H9 (cell line): ENCODE measurements around the gene DIP2A. TPM values are rescaled to one million over a fixed set of nuclear protein-coding genes. Genes with fewer than 3 reads are reported as not detected.

Experiments
- DNase-seq: peaks from one replicate; pipeline ENCODE4 v3.0.0-alpha.2; 2017
- H2AFZ ChIP-seq: one replicate; pipeline ENCODE4 v1.6.1; 2013; ENCODE audit warnings: mild to moderate bottlenecking, low read length, control low read depth, moderate library complexity
- H2AK5ac ChIP-seq: 2 replicates; pipeline ENCODE4 v1.6.1; 2013; ENCODE audit warnings: low read length, control low read depth, mixed read lengths; ENCODE audit not compliant: insufficient read length
- H2BK120ac ChIP-seq: one replicate; pipeline ENCODE4 v1.6.1; 2013; ENCODE audit warnings: low read depth, mild to moderate bottlenecking, low read length, control low read depth, inconsistent platforms; ENCODE audit not compliant: poor library complexity, severe bottlenecking
- H2BK12ac ChIP-seq: 2 replicates; pipeline ENCODE4 v1.6.1; 2013; ENCODE audit warnings: low read length, control low read depth, mixed read lengths, low read depth; ENCODE audit not compliant: insufficient read length
- H2BK15ac ChIP-seq: 2 replicates; pipeline ENCODE4 v1.6.1; 2013; ENCODE audit warnings: low read depth, low read length, control low read depth
- H2BK20ac ChIP-seq: one replicate; pipeline ENCODE4 v1.6.1; 2013; ENCODE audit warnings: low read depth, mild to moderate bottlenecking, low read length, control low read depth, inconsistent platforms; ENCODE audit not compliant: poor library complexity, severe bottlenecking
- H2BK5ac ChIP-seq: 2 replicates; pipeline ENCODE4 v1.6.1; 2013; ENCODE audit warnings: low read length, control low read depth, mixed read lengths; ENCODE audit not compliant: insufficient read length
- H3K14ac ChIP-seq: 2 replicates; pipeline ENCODE4 v1.6.1; 2013; ENCODE audit warnings: low read length, control low read depth; ENCODE audit not compliant: insufficient read depth
- H3K18ac ChIP-seq: 2 replicates; pipeline ENCODE4 v1.6.1; 2013; ENCODE audit warnings: low read depth, mild to moderate bottlenecking, mixed read lengths, low read length, control low read depth; ENCODE audit not compliant: insufficient read length
- H3K23ac ChIP-seq: 2 replicates; pipeline ENCODE4 v1.6.1; 2013; ENCODE audit warnings: low read length, control low read depth, mixed read lengths, low read depth; ENCODE audit not compliant: insufficient read length
- H3K23me2 ChIP-seq: 2 replicates; pipeline ENCODE4 v1.6.1; 2013; ENCODE audit warnings: low read depth, mild to moderate bottlenecking, mixed read lengths, low read length, control low read depth; ENCODE audit not compliant: insufficient read length, poor library complexity, severe bottlenecking
- H3K27ac ChIP-seq: 2 replicates; pipeline ENCODE4 v1.5.1; 2013; ENCODE audit warnings: low read length, control low read depth, mixed read lengths, low read depth; ENCODE audit not compliant: insufficient read length
- H3K27me3 ChIP-seq: 2 replicates; pipeline ENCODE4 v1.6.1; 2013; ENCODE audit warnings: low read length, control low read depth, inconsistent platforms; ENCODE audit not compliant: insufficient read depth
- H3K4ac ChIP-seq: 2 replicates; pipeline ENCODE4 v1.6.1; 2013; ENCODE audit warnings: low read depth, mild to moderate bottlenecking, control low read depth, inconsistent platforms, low read length, moderate library complexity
- H3K4me1 ChIP-seq: 2 replicates; pipeline ENCODE4 v1.6.1; 2013; ENCODE audit warnings: low read length, control low read depth, inconsistent platforms; ENCODE audit not compliant: insufficient read depth
- H3K4me2 ChIP-seq: 2 replicates; pipeline ENCODE4 v1.6.1; 2013; ENCODE audit warnings: low read length, control low read depth, mixed read lengths; ENCODE audit not compliant: insufficient read length, insufficient read depth
- H3K56ac ChIP-seq: 2 replicates; pipeline ENCODE4 v1.6.1; 2013; ENCODE audit warnings: low read depth, mild to moderate bottlenecking, mixed read lengths, low read length, control low read depth; ENCODE audit not compliant: insufficient read length
- H3K79me1 ChIP-seq: 2 replicates; pipeline ENCODE4 v1.6.1; 2013; ENCODE audit warnings: low read depth, mild to moderate bottlenecking, moderate library complexity, low read length, control low read depth, inconsistent platforms; ENCODE audit not compliant: insufficient read depth, poor library complexity, severe bottlenecking
- H3K79me2 ChIP-seq: 2 replicates; pipeline ENCODE4 v1.6.1; 2013; ENCODE audit warnings: low read length, control low read depth, inconsistent platforms; ENCODE audit not compliant: insufficient read depth
- H3K9ac ChIP-seq: 2 replicates; pipeline ENCODE4 v1.6.1; 2013; ENCODE audit warnings: low read length, control low read depth, mixed read lengths; ENCODE audit not compliant: insufficient read length; ENCODE audit errors: extremely low read depth
- H3K9me3 ChIP-seq: one replicate; pipeline ENCODE4 v1.6.1; 2013; ENCODE audit warnings: low read depth, low read length, inconsistent platforms; ENCODE audit not compliant: control insufficient read depth
- H3T11ph ChIP-seq: one replicate; pipeline ENCODE4 v1.6.1; 2013; ENCODE audit warnings: mild to moderate bottlenecking, low read length, control low read depth, inconsistent platforms
- H4K20me1 ChIP-seq: one replicate; pipeline ENCODE4 v1.6.1; 2013; ENCODE audit not compliant: control insufficient read depth, insufficient read length, insufficient read depth
- H4K5ac ChIP-seq: 2 replicates; pipeline ENCODE4 v1.6.1; 2013; ENCODE audit warnings: low read depth, mild to moderate bottlenecking, mixed read lengths, low read length, control low read depth; ENCODE audit not compliant: insufficient read length
- H4K8ac ChIP-seq: replicated peaks from 2 replicates; pipeline ENCODE4 v1.6.1; 2013; ENCODE audit warnings: low read length, control low read depth, mixed read lengths, low read depth; ENCODE audit not compliant: insufficient read length
- H4K91ac ChIP-seq: 2 replicates; pipeline ENCODE4 v1.6.1; 2013; ENCODE audit warnings: low read depth, mild to moderate bottlenecking, moderate library complexity, mixed read lengths, low read length, control low read depth; ENCODE audit not compliant: insufficient read length
- H3K27ac Mint-ChIP-seq, 3 experiments: 2 replicates in 2 of 3; 3 replicates in 1 of 3; pipeline ENCODE4 v1.8.0; 2020 to 2021; ENCODE audit warnings: mixed read lengths in 3 of 3, mild to moderate bottlenecking in 1 of 3, moderate library complexity in 1 of 3
- H3K27me3 Mint-ChIP-seq: 2 replicates; pipeline ENCODE4 v1.8.0; 2021; ENCODE audit warnings: low read depth, mild to moderate bottlenecking, moderate library complexity, mixed read lengths
- H3K36me3 Mint-ChIP-seq, 3 experiments: 2 replicates in 2 of 3; 3 replicates in 1 of 3; pipeline ENCODE4 v1.8.0; 2020 to 2021; ENCODE audit warnings: low read depth in 3 of 3, mixed read lengths in 3 of 3; ENCODE audit not compliant: insufficient read depth in 1 of 3
- H3K4me1 Mint-ChIP-seq, 2 experiments: 2 replicates each; pipeline ENCODE4 v1.8.0; 2020; ENCODE audit warnings: mixed read lengths in 2 of 2
- H3K4me3 Mint-ChIP-seq, 2 experiments: 2 replicates in 1 of 2; 3 replicates in 1 of 2; pipeline ENCODE4 v1.8.0; 2020 to 2021; ENCODE audit warnings: mild to moderate bottlenecking in 2 of 2, mixed read lengths in 2 of 2, moderate library complexity in 1 of 2
- H3K9me3 Mint-ChIP-seq, 2 experiments: 2 replicates in 1 of 2; 3 replicates in 1 of 2; pipeline ENCODE4 v1.8.0; 2020; ENCODE audit warnings: mild to moderate bottlenecking in 2 of 2, mixed read lengths in 2 of 2, moderate library complexity in 1 of 2
- WGBS: extraction: QIAGEN DNeasy Blood & Tissue Kit; methylation state at CpG from one replicate; pipeline ENCODE4 v1.1.7; 2013; ENCODE audit warnings: missing lambda C conversion rate, low lambda C conversion rate, mixed read lengths; ENCODE audit not compliant: insufficient read length; ENCODE audit errors: extremely low coverage; 5-methylcytosine and 5-hydroxymethylcytosine counted together
- total RNA-seq: library from RNA; stranded (reverse); gene quantifications from 2 replicates; pipeline ENCODE4 v1.2.1, GENCODE V29; 2021
- TF ChIP-seq, protein P1 (sequence below): fragments of 200-600 bp; sonication (generic); conservative IDR thresholded peaks from 3 replicates; pipeline ENCODE4 v1.8.0; 2021; ENCODE audit warnings: antibody characterized with exemption, mild to moderate bottlenecking

DIP2A gene
- total RNA-seq, 1 experiment from 2014 or later: 25.2 TPM

DNA sequence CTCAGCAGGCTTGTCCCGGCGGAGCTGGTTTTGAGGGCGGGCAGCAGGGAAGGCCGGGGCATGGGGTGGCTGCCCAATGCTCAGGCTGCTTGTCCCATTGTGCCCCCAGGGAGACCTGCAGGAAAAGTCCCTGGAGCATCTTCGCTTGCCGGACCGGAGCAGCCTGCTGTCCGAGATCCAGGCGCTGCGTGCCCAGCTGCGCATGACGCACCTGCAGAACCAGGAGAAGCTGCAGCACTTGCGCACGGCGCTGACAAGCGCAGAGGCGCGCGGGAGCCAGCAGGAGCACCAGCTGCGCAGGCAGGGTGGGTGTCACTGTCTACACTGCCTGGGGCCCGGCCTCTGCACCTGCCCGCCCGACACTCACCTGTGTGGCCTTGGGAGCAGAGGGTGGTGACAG lies 30.4 kb upstream of the DIP2A start:
- no peaks in the 10 kb centered on the region for H3K27me3 ChIP-seq
- H3K9me3 ChIP-seq: no peaks in the 10 kb centered on the region
- no peaks in the 10 kb centered on the region for H3K23me2 ChIP-seq
- TF ChIP-seq, protein P1, sequence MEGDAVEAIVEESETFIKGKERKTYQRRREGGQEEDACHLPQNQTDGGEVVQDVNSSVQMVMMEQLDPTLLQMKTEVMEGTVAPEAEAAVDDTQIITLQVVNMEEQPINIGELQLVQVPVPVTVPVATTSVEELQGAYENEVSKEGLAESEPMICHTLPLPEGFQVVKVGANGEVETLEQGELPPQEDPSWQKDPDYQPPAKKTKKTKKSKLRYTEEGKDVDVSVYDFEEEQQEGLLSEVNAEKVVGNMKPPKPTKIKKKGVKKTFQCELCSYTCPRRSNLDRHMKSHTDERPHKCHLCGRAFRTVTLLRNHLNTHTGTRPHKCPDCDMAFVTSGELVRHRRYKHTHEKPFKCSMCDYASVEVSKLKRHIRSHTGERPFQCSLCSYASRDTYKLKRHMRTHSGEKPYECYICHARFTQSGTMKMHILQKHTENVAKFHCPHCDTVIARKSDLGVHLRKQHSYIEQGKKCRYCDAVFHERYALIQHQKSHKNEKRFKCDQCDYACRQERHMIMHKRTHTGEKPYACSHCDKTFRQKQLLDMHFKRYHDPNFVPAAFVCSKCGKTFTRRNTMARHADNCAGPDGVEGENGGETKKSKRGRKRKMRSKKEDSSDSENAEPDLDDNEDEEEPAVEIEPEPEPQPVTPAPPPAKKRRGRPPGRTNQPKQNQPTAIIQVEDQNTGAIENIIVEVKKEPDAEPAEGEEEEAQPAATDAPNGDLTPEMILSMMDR: no peak
- no peak overlapping the region for H2BK5ac ChIP-seq
- no peak overlapping the region for H2BK12ac ChIP-seq
- no peak overlapping the region for H3T11ph ChIP-seq
- no peaks in the 10 kb centered on the region; the same call in 1 of the 2 replicates for H3K27me3 Mint-ChIP-seq
- H2AFZ ChIP-seq: no peak overlapping the region
- H3K4me1 Mint-ChIP-seq: peaks cover 1 to 2% of the 10 kb centered on the region in 2 experiments; a peak in 3 of 4 replicates
- no peaks in the 10 kb centered on the region for H3K79me1 ChIP-seq
- no peak overlapping the region for H4K5ac ChIP-seq
- H2AK5ac ChIP-seq: no peak overlapping the region
- H3K9me3 Mint-ChIP-seq: no peaks in the 10 kb centered on the region
- H3K27ac Mint-ChIP-seq: no peak overlapping the region; a peak in 1 of 7 replicates
- H4K8ac ChIP-seq: no peak overlapping the region
- DNase-seq: no peak
- H3K14ac ChIP-seq: no peak overlapping the region
- peaks cover 18 to 44% (median 42%) of the 10 kb centered on the region in 3 experiments; a peak in 6 of 7 replicates for H3K36me3 Mint-ChIP-seq
- no peak overlapping the region for H3K18ac ChIP-seq
- H4K20me1 ChIP-seq: no peaks in the 10 kb centered on the region
- no peak overlapping the region for H3K56ac ChIP-seq
- H2BK15ac ChIP-seq: no peak overlapping the region
- no peak overlapping the region for H3K23ac ChIP-seq
- no peaks in the 10 kb centered on the region for H3K79me2 ChIP-seq
- no peak overlapping the region for H3K9ac ChIP-seq
- H3K4ac ChIP-seq: no peak overlapping the region
- H2BK120ac ChIP-seq: no peak overlapping the region
- H3K27ac ChIP-seq: no peak overlapping the region
- no peak overlapping the region for H3K4me3 Mint-ChIP-seq
- H3K4me2 ChIP-seq: no peak overlapping the region
- no peak overlapping the region for H4K91ac ChIP-seq
- H2BK20ac ChIP-seq: no peak overlapping the region
- no peaks in the 10 kb centered on the region for H3K4me1 ChIP-seq
- no CpG with 5 or more reads among the region's 23 CpGs for WGBS
